Activated CD4-positive, CD25-positive, alpha-beta regulatory T cell (primary cell): ENCODE measurements around the gene GADD45A.

Experiments
- DNase-seq, 4 experiments: peaks; one replicate each; lab custom pipeline; 2025; lab: John Stamatoyannopoulos, UW

GADD45A gene

GRCh38 chr1:67668660-67669059 lies 16.3 kb upstream of the GADD45A start:
- no peak for DNase-seq

- no peak for DNase-seq
These were observed 12.7 kb upstream of the GADD45A start for GRCh38 chr1:67672260-67672803.

- no peak for DNase-seq
These were observed 11.4 kb upstream of the GADD45A start for GRCh38 chr1:67673468-67674201.

GRCh38 chr1:67674260-67675011 lies 10.6 kb upstream of the GADD45A start:
- peak in 2 of 4 experiments; percentile 17 to 35 for DNase-seq

GRCh38 chr1:67675800-67676199 lies 9.2 kb upstream of the GADD45A start:
- DNase-seq: no peak

- DNase-seq: no peak
These were observed 8.7 kb upstream of the GADD45A start for GRCh38 chr1:67676287-67676686.

- no peak for DNase-seq
These were observed 8.1 kb upstream of the GADD45A start for GRCh38 chr1:67676946-67677345.

GRCh38 chr1:67677408-67677807 lies 7.6 kb upstream of the GADD45A start:
- DNase-seq: no peak

- DNase-seq: no peak
These were observed 7.1 kb upstream of the GADD45A start for GRCh38 chr1:67677930-67678329.

GRCh38 chr1:67679691-67680090 lies 5.3 kb upstream of the GADD45A start:
- no peak for DNase-seq

GRCh38 chr1:67680486-67680885 lies 4.5 kb upstream of the GADD45A start:
- no peak for DNase-seq

- no peak for DNase-seq
These were observed 2.3 kb upstream of the GADD45A start for GRCh38 chr1:67682659-67683197.

- no peak for DNase-seq
These were observed 1.7 kb upstream of the GADD45A start for GRCh38 chr1:67683316-67683715.

GRCh38 chr1:67683766-67684525 lies 1.1 kb upstream of the GADD45A start:
- DNase-seq: no peak

- DNase-seq: no peak
These were observed 405 bp upstream of the GADD45A start for GRCh38 chr1:67684526-67685066.

- DNase-seq: peak; percentile 27 to 51 (median 38)
These were observed 711 bp downstream of the GADD45A start for GRCh38 chr1:67685558-67686266.

- peak; percentile 24 to 29 (median 27) for DNase-seq
These were observed 1.5 kb downstream of the GADD45A start for GRCh38 chr1:67686267-67687197.

- no peak for DNase-seq
These were observed 2.2 kb downstream of the GADD45A start for GRCh38 chr1:67687198-67687545.

GRCh38 chr1:67687649-67688048 lies 2.6 kb downstream of the GADD45A start:
- no peak for DNase-seq
